NCI-H2196 (cell line): Measurements from ENCODE around the gene HS3ST3A1.

Experiments
- DNase-seq: peaks from one replicate; lab custom pipeline; 2025; ENCODE audit not compliant: unreplicated experiment; lab: John Stamatoyannopoulos, UW

HS3ST3A1 gene

DNA sequence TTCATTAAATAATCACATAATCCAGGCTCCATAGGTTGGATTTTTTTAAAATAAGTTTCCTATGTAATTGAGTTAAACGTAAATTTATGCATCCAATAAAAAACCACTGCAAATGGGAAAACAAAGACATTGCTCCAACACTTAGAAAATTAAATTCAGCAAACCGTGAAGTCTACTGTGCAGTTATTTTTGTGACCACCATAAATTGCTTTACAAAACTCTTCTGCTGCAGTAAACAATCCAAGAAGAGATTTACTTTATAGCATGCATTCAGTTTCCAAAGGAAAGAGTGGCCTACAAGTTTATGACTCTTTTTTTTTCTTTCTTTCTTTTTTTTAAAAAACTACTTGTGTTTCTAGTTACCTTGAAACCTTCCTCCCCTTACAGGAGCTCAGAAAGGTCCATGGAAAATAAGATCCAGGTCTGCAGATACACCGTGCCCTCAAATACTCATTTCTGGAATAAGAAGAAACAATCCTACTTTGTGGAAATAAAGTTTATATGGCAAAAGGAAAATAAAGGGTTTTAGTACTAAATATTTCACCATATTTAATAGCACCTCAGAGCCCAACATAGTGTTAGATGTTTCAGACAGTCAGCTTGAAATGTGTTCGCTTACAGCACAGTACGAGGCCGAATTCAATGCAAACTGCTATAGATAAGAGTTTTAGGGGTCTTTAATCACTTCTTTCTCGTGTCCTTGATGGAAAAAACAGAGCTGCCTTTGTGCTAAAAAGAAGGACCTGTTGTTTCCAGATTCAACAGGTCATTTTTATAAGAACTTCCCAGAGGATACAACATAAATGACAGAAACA, 3.2 kb downstream of the HS3ST3A1 start:
- DNase-seq = no peak

DNA sequence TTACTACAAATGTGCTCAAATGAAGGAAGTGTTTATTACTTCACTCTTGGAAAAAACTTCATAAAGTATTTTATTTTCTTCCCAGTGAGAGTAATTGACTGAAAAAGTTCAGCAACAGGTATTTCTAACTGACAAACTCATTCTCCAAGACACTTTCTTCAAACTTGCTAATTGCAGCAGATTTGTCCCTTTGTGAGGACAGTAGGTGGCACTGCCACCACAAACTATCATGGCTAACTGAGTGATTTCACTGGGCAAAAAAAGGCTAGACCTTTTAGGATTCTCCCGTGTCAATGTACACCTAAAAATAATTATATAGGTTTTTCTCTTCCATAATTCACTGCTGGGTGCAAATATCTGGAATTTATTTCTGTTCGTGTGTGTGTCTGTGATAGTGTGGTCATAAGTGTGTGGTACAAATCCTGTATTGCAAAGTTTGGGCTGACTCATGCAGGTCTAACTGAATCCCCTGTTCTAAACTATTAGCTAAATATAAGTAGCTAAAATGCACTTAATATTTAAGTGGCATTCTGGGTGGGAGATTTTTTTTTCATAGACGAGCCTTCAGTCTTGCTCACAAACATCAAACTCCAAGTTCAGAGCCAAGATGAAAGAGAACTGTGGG, 3.9 kb downstream of the HS3ST3A1 start:
- no peak for DNase-seq

DNA sequence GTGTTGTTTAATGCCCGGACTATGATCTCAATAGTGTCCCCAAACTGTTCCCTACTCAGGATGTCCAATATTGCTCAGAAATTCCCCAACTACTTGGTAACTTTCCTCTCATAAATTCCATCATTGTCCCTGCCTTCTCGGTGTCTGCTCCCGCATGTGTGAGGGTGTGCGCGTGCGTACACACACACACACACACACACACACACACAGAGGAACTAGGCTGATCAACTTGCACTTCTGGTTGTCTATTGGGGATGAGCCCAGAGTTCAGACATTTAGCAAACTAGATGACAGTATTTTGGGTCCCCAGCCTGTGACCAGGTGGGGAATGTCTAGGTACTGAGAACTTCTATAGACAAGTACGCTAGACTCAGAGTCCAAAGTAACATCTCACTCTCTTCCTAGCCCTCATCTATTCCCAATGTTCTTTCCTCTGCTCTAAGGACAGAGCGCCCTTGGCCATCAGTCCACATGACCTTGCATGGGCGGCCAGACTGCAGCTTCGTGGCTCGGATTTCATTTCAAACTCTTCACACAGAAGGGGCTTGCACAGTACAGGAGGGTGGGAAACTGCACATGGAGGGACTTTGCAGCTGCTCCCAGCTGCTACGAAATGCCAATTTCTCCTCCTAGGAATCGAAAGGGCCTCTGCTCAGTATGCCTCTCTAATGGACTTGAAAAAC, 5.3 kb downstream of the HS3ST3A1 start:
- no peak for DNase-seq

DNA sequence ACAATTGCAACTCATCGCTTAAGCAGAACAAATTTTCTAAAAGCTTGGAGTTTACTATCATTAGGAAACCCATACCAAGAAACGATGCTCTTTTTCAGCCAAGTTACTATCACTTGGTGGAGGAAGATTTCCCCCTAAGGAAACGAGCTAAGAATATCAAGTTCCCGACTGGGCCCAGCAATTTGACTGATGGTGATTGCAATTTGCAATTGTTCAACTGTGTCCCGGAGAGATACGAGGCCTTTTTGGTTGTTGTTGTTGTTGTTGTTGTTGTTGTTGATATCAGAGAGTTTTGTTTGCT, 6.2 kb downstream of the HS3ST3A1 start:
- DNase-seq = no peak

DNA sequence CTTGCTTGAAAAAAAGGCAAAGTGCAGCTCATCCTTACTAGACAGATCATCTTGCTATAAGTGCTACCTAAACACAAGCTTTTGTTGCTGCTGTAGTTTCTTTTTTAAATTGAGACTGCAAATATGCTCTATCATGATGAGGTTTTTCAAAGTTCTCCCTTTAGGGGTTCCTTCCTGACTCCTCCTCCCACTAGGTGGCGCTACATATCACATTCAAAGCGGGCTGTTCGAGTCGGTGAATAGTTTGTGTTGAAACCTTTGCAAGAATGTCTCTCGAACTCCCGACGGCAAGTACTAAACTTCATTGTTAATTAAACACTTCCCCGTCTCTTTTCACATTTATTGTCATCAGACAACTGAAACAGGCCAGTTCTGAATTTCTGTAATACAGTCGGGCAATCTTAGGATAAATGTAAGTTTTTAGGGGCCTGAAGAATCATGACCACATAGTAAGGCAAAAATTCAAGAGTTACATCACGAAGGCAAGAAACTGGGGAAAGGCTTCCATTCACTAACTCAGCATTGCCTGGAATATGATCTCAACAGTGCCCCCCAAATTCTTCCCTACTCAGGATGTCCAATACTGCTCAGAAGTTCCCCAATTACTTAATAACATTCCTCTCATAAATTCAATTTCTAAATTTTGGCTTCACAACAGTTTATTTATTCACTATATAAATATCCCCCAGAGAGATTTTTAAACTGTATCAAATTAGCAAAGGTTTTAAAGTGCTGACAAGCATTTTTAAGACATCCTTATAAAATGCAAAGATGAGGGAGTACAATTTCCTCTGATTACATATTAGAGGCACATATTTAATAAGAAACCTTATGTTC, 6.7 kb downstream of the HS3ST3A1 start:
- DNase-seq = peak; percentile 29

DNA sequence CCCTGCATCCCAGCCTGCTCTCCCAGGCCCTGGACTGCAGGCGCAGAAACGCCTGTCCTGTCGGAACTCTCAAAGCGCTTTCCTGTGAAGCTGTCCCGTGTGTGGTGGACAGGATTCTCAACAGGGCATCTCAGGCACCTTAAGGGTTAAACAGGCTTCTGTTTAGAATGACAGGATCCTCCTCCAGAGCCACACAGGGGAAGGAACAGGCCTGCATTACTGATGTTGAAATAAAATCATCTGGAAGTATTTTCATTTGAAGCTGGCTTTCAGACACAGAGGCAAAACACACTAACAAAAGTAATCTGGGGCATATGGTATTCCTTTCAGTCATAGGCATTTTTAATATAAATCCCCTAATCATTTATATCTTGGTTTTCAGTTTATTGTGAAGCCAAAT, 7.4 kb downstream of the HS3ST3A1 start:
- DNase-seq = no peak

DNA sequence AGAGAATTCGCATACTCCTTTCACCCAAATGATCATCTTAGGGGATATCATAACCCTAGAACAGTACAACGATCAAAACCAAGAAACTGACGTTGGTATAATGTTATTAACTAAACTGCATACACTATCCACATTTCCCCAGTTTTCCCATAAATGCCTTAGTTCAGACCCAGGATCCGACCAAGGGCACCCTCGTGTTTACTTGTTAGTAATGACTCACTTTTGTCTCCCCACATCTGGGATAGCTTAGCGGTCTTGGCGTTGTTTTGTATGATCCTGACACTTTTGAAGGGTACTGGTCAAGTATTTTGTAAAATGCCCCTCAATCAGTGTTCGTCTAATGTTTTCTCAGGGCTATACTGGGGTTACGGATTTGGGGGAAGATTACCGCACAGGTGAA, 8.0 kb downstream of the HS3ST3A1 start:
- no peak for DNase-seq

DNA sequence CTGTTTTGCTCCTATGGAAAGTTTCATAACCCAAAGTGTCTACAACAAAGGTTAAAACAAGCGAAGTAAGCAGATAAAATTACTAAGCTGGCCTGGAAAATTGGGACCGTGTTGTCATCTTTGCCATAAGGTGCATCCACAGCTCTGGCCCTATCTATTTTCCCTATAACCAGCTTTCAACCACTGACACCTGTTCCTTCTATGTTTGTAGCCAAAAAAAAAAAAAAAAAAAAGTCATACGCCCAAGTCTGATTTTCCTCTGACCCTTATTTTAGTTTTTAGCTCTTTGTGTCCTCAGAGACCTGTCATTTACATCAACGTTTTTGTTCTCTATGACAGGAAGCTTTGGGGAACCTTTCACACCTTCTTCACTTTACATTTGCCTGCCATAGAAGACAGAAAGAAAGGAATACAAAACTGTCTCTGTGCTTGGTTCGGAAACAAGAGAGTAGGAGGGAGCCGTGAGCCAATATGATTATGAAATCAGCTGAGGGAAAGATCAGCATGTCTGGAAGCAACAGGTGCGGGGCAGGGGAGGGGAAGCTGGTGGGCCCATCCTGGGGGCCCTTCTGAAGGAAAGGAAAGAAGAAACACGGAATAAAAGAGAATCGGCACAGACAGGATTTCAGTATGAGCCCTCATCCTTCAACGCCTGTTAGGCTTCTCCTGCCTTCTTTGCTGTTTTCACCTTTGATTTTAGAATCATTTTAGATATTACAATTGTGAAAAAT, 8.5 kb downstream of the HS3ST3A1 start:
- no peak for DNase-seq

DNA sequence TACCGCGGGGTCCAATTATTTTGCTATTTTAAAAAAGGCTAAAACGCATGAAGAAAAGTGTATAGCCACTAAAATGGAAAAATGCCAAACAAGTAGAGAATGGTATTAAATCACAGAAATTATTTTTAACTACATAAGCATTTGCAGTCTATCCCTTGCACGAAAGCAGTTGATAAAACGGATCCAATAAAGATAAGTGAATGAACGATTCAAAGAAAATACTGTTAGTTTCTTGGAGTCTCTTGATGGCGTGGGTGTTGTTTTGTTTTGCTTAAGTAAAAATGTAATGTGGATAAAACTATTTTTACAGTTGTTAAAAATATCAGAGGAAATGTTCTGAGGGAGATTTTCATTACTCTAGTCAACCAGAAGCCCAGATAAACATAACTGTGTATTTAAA, 9.3 kb downstream of the HS3ST3A1 start:
- no peak for DNase-seq

DNA sequence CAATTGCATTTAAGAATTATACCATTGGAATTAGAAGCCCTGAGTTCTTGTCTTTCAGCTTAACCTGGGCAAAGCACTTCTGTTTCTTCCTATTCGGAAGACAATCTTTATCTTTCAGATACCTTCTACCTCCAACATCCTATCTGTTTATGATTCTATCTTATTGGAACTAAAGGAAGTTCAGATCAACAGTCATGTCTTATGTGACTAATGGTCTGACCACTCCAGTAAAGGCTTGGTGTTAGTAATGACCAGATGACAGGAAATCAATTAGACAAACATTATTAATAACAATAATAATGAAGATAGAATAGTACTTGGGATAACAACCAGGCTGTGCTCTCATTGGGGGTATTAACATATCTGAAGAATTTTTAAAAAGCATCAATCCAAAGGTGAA, 11.3 kb downstream of the HS3ST3A1 start:
- DNase-seq = no peak

DNA sequence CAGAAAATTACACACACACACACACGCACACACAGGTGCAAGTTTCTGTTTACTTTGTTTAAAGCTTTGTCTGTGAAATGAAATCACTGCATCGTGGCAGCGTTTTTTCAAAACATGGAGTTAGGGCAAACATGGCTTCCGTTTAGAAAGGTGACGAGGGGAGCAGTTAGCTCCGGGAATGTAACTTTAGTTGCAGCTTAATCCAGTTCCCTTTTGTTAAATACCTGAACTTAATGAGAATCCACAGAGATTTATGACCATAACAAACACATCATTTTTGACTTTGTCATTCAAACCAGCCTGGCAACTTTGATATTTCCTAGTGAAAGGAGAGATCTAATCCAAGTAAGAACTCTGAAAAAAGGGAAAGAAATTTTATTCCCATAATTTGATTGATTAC, 12.1 kb downstream of the HS3ST3A1 start:
- DNase-seq = no peak

DNA sequence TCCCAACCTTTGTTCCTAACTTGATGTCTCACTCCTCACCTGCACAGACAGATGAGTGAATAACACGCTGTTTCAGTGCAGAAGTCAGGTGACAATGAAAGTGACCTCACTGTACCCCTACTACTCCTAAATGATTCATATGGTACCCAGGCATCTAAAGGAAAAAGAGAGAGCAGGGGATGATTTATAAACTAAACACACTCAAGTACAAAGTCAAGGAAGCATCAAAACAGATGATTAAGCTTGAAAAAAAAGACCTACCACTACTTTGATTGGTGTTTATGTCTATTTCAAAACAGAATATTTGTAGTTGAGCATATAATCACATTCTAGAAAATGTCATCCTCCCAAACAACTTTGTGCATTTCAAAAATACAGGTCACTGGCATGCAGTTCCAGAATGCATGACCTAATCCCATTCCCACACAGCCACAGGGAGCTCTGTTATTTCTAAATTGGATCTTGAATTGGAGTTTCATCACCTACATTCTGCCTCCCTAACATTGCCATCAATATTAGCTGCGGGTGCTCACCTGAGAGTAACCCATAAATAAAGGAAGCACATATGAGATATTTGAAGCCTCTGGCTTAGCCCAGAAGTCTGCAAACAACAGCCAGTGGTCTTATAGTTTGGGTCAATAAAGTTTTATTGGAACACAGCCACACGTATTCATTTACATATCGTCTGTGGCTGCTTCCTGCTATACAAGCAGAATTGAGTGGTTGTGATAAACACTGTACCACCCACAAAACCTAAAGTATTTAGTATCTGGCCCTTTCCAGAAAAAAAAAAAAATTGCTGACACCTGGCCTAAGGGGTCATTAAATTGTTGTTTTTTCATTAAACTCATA, 14.0 kb downstream of the HS3ST3A1 start:
- DNase-seq = no peak

DNA sequence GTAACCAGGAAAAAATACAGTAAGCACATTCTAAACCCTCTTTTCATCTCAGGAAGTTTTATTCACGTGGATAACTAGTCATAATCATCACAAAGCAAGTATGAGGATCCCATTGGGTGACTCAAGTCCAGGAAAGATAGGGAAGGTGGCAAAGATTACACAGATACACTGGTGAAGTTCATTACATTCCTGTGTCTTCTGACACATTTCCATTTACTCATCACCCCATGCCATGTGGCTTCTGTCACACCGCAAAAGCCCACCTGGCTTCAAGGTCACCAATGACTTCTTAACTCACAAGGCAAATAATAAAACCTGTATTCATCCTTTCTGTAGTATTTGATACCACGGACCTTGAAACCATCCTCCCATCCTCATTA, 17.0 kb downstream of the HS3ST3A1 start:
- no peak for DNase-seq

DNA sequence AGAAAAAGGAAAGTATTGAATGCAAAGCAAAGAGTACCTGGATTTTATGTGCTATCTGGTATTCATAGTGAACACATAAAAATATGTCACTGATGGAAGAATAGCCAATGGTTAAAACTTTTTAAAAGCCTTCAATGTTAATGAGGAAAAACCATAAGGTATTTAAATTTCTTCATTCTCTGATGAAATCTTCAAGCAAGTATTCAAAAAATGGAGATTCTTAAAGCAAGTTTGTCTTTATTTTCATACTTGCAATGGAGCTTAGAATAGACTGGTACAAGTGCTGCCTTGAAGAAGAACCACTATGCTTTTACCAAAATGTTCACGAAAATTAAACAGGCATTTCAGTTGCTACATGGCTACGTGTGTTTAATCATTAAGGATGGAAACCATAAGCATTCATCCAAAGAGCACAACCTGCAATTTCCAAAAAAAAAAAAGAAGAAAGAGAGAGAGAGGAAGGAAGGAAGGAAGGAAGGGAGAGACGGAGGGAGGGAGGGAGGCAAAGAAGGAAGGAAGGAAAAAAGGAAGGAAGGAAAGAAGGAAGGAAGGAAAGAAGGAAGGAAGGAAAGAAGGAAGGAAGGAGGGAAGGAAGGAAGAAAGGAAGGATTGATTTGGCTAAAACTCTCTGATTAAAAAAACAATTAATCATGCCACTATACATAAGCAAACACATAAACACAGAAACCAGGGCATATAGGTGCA, 17.6 kb downstream of the HS3ST3A1 start:
- no peak for DNase-seq

DNA sequence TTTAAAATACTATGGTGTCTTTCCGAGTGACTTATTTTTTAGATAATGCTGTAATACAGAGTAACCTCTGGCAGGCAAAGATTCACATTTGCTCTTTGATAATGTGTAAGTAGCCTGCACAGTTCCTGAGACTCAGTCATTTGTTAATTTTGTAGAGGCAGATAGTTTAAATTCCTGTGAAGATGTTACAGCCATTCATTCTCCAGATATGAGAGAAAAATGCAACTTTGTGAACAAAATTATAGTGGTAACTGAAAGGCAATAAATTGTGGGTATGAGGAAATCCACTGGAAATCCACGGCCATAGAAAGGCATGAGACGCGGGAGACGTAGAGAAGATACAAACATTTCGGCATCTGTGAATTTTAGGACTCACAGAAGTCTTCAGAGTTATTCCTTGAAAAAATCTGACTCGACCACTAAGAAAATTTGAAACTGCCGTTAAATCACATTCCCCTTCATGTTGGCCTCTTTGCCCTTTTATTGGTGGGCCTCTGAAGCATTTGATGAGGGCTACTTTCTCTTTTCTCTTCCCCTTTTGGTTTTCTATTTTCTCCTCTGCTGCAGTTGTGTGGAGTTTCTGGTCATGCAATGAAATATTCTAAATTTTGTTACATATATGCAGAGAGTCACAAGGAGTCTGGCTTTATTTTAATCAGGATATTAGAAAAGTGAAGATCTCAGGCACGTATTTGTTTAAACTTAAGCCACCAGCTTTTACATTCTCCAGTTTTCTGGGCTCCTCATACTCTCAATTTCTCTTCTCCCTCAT, 18.8 kb downstream of the HS3ST3A1 start:
- DNase-seq = no peak

DNA sequence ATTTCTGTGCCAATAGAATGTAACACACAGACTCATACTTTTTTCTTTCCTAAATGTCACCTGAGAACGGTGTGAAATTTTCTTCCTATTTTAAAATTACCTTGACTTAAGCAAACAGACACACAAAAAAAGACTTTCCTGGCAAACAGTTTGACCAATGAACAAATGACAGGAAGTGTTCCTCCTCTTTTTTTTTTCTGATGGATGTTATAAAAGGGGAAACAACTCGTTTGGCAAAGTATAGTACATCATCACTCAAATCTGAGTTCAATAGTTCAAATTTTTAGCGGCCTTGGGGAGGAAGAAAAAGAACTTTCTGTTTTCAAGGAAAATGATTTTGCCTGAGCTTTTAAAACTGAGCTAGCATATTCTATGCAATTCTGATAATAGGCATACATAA, 19.8 kb downstream of the HS3ST3A1 start:
- DNase-seq = no peak

DNA sequence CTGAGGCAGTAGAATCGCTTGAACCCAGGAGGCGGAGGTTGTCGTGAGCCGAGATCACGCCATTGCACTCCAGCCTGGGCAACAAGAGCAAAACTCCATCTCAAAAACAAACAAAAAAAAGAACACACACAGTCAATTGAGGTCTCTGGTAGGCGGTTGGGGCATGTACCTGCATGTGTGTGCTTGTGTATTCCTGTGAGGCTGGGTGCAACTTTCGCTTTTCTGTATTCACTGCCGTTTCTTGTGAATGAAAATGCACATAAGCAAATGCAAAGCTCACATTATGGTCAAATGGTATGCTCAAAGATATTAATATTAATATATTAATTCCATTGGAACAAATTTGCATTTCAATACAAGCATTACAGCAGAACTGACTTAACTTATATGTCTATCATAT, 20.9 kb downstream of the HS3ST3A1 start:
- DNase-seq = no peak

DNA sequence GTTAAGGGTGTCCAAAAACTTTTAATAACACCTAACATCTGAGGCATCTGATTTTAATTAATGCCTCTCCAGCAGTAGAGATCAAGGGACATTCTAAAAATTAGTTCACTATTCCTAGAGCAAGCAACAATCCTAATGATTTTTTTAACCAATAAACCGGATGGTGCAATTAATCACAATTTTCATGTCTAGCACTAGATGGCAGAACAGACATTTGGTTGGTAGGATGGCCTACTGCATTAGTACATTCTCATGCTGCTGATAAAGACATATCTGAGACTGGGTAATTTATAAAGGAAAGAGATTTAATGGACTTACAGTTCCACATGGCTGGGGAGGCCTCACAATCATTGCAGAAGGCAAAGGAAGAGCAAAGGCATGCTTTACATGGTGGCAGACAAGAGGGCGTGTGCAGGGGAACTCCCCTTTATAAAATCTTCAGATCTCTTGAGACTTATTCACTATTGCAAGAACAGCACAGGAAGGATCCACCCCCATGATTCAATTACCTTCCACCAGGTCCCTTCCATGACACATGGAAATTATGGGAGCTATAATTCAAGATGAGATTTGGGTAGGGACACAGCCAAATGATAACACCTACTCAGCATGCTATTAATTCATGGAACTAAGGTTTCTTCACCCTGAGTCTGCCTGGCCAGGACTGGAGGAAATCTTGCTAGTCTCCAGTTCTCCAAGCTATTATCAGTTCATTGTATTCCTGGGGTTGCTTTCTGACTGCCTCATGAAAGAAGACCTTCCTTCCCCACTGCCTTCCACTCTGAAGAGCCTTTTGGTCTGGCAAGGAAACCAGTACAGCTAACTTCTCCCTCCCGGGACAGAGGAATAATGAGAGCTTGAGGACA, 24.8 kb downstream of the HS3ST3A1 start:
- no peak for DNase-seq
